HG03060 (cell line): Measurements from ENCODE around the gene STAMBPL1.
A peak's percentile ranks its signal among the peaks of the same experiment; 100 is the strongest.
"Not testable (repeated sequence)": the region's sequence is repeated elsewhere in the genome, so short reads cannot be mapped to it uniquely, and the experiment has no call there.

ENCODE experiments used
- ATAC-seq: cut with Tn5 transposase; IDR thresholded peaks from one replicate; pipeline ENCODE4 v1.9.1; 2021; ENCODE audit warnings: low read depth, moderate number of reproducible peaks; ENCODE audit not compliant: unreplicated experiment

The STAMBPL1 gene

DNA sequence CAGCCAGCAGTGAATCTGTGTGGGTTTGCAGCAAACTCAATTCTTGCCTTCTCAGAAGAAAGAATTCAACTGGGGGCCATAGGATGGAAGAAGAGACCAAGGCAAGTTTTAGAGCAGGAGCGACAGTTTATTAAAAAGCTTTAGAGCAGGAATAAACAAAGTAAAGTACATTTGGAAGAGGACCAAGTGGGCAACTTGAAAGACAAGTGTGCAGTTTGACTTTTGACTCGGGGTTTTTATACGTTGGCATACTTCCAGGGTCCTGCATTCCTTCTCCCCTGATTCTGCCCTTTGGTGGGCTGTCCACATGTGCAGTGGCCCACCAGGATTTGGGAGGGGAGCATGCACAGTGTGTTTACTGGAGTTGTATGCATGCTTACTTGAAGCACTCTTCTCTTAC, 25.4 kb upstream of the STAMBPL1 start:
- ATAC-seq, result no peak

DNA sequence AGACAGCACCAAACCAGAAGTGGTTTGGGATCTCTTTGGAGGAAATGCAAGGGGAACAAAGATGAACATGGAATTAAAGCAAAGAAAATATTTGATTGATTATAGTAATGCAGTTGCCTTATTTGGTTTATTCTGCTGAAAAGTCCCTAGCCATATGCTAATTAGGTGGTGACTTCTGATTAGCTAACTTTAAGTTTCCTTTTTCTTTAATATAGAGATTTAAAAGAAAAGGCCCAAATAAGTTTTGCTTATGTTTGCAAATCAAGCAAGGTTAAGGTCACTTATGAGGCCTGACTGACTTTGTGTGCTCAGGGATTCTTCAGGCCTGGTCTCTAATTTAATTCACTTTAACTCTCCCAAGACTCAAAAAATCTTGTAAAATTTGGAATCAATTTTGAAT, 22.2 kb upstream of the STAMBPL1 start:
- no peak for ATAC-seq

DNA sequence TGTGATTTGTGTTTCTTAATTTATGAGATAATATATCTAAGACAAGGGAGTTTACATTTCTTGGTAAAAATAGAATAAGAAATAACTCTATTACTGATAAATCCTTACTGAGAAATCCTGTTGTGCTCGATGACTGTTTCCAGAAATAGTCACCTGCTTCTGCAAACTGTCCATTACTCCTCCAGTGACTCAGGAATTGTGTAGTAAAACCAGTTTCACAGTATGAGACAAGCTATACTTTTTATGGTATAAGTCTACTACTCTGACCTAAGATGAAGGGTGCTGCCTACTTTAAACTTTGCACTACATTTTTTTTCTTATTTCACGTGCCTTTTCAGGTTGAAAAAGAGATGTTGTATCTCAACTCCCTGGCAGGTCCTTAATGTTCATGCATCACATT, 21.6 kb upstream of the STAMBPL1 start:
- no peak for ATAC-seq

DNA sequence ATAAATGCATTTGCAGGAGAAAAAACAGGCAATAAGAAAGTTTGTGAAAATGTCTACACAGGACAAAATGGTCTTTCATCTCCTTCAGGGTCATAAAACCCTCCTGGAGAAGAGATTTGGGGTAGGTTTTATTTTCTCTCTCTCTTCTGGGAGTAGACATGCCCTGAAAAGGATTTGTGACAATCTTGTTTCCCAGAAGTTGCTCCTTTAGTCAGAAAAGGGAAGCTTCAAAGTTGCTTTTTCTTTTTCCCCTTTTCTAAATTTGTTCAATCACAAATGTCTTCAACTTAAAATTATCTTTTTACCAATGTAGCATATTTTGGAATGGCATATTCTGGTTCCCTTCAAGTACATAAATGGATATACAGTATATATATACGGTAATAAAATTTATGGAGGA, 19.0 kb upstream of the STAMBPL1 start:
- no peak for ATAC-seq

DNA sequence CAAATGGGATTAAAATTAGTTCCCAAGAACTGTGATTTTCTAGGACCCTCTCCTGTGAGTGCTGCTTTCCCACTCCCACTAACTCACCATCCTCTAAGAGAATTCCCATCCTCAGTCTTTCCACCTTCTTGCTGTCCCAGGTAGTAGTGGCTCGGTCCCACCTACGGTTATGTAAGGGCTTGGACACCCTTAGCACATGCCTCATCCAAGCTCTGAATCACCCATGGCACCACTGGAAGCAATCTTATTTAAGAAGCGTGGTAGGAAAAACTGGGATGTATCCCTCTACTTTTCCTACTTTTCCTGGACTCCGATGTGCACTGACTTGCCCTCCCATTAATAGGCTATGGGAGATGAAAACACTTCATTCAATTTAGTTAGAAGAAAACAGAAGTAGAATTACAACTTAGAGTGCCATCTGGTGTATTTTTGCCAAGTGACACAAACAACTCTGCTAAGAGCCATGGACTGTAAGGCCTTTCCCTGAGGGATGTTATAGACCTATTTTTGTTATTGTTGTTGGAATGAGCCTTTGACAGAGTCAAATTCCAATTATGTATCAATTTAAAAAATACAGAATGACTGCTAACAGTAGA, 14.7 kb upstream of the STAMBPL1 start:
- ATAC-seq, result no peak

DNA sequence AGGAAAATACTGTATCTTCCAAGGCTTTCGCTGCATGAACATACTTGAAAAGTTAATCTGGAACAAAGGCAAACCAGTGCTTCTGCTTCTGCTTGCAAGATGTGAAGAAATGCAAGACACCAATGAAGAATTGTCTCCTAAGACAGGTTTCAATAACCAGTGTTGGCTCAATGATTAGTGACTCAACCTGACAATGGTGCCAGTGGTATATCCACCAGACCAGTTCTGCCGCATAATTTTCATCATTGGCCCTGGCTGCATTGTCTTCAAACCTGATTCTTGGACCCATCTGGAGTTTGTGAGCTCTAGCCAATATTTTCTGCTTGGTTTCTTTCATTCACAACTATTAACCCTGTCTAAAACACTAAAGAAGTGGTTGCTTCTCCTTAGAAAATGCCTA, 13.6 kb upstream of the STAMBPL1 start:
- no peak for ATAC-seq

DNA sequence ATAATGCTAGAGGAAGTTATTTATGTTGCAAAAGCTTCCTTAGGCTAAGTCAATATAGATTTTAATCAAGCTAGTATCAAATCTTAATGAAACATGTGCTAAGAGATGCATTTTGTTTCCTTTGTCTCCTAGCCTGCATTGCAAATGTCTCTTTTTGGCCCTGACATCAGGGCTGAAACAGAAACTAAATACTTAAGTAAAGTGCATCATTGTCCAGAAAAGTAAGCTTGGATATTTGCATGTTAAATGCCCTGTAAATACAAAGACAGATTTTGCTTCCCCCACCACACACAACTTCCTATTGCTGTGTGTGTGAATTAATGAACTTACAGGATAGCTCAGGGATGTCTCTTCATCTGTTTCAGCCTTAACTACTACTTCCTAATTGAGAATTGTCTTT, 10.0 kb upstream of the STAMBPL1 start:
- no peak for ATAC-seq

DNA sequence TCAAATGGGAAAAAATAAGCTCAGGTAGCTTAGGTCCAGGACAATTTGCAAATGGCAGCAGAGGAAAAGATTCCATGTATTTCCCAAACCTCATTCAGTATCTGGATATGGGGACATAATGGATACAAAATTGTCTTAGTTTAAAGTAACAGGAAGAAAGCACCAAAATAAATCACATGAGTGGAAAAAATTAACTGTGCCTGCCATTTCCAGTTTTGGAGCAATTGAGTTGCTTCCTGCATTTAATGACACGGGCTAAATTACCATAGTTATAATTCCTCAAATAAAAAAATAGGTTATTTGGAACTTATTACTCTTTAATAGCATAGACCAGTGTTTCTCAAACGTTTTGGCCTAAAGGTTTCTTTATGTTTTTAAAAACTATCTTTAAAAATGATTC, 6.3 kb upstream of the STAMBPL1 start:
- no peak for ATAC-seq

DNA sequence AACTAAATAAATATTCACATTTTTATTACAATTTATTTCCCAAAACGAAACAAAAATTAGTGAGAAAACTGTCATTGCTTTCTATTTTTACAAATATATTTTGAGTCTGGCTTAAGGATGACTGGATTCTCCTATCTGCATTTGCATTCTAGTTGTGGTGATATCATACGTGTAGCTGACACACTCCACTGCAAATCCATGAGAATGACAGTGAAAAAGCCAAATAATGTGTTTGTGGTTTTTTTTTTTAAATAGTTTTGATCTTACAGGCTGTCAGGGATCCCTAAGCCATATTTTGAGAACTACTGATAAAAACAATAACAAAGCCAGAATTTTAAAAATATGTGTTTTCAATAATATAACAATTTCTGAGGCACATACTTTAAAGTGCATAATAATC, 5.8 kb upstream of the STAMBPL1 start:
- no peak for ATAC-seq

DNA sequence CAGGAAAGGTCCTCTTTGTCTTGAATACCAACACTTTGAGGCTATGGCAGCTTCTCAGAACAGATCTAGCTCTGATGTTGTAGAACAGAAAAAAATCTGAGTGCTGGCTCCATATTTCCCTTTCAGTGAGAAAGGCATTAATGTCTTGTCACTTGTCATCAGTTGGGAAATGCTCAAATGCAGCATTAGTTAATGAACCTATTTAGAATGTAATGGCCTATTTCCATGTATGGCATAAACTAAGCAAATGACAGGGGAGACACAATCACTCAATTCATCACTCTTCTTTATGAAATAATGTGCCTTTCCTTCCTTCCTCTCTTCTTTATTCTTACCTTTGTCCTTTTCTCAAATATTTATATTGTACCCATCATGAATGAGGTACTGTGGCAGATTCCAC, 5.0 kb upstream of the STAMBPL1 start:
- ATAC-seq, result no peak

DNA sequence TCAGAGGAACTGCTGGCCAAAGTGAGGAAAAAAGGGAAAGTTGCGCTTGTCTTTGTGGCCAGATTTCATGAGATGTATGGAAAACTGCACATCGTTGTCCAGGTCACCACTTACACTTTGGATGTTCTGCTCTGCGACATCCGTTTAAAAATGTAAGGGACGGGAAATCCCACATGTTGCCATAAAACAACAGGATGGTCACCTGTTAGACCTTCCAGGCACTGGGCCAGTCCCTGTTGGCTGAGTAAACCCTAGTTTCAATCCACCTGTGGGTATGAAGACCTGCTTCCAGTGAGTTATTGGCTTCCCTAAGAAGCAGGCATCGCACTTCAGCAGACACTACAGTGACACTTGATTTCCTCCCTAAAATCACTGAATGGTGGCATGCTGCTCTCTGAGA, 2.7 kb upstream of the STAMBPL1 start:
- ATAC-seq, result no peak

DNA sequence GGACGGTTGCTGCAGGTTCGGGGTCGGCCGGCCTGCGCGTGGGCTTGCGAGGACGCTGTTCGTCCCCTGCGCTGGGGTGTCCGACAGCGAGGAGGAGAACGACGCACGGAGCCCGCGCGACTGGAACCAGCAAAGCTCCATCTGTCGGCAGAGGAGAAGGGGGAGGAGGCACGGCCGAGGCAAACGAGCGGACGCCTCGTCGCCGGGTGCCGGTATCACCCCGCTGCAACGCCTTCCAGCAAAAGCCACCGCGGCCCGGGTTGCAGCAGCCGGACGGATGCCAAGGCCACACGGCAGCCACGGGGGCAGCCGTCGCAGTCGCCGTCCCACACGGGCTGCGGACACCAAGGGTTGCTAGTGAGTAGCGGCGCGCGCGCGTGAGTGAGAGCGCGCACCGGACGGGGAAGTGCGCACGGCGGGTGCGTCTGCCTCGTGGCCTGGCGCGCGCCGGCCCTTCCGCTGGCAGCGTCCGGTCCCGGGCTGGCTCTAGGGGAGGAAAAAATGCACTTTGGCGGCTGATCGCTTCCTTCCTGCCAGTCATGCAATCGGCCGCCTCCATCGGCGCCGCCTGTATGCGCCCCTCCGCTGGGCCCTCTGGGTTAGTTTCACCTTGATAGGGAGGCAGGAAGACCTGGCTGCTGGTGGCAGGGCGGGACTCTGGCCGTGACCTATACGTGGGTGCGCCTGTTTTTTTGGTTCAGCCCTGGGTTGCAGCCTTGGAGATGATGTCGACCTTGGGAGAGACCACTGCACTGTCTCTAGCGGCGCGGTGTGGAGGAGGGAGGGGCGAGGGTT, 434 bp downstream of the STAMBPL1 start:
- ATAC-seq, result peak; percentile 33

DNA sequence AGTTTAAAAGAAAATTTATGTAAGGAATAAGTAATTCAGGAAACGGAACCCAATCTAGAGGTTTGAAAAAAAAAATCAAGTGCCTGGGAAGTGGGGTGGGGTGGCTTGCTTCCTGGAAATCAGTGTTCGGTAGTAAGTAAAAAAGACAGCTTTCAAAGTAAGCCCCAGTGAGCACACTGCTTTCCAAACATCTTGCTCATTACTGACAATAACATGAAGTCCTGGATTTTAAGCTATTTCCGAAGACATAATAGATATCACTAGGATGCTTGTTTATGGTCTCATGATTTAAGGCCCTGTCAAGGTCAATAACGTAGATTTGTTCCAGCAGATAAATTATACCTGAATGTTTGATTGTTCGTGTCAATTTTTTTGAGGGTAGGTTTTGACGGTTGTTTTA, 1.3 kb downstream of the STAMBPL1 start:
- ATAC-seq, result no peak

DNA sequence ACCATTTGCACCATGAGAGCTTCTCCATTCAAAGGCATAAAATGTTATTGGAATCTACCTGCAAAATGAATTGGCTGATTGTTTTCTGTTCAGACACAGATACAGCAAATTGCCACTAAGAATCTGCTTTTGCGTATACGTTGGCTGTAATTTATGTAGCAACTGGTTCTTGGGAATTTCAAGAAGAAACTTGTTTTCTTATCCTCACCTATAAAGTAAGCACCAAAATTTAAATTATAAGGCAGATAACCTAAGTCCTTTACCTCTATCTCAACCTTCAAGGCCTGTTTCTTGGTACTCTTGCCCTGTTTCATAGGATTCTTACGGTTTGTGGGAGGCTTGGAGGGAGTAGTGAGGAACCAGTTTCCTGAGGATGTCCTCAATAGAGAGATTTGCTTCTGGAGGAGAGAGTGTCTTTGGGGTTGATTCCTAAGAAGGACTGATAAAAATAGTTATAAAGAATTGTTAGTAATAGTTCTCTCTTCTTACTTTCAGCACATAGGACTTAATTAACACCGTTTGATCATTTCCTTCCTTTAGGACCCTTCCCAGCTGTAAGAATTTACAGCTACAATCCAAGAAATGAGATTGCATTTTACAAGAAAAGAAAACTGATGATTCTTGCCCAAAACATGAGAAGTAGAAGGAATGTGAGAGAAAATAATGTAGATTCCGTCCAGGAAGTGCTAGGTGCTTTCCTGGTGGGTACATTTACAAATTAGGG, 2.0 kb downstream of the STAMBPL1 start:
- no peak for ATAC-seq

DNA sequence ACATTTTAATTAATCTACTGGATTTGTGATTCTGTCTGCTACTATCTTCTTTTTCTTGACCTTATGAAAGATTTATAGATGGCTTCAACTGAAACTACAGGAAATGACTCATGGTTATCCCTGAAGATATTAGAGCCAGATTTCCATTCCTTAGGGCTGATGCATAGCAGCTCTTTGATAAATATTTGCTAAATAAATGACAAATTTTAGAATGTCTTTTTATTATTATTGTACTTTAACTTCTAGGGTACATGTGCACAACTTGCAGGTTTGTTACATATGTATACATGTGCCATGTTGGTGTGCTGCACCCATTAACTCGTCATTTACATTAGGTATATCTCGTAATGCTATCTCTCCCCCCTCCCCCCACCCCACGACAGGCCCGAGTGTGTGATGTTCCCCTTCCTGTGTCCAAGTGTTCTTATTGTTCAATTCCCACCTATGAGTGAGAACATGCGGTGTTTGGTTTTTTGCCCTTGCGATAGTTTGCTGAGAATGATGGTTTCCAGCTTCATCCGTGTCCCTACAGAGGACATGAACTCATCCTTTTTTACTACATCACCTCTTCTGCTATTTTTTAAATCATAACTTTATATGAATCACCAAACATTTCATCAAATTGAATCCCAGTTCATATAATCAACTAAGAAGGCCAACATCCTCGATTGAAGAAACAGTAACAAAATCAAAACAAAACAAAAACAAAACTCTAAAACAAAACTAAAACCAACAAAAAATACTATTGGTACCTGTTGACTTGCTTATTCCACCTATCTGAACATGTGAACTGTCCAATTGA, 2.8 kb downstream of the STAMBPL1 start:
- ATAC-seq, result not testable (repeated sequence)

DNA sequence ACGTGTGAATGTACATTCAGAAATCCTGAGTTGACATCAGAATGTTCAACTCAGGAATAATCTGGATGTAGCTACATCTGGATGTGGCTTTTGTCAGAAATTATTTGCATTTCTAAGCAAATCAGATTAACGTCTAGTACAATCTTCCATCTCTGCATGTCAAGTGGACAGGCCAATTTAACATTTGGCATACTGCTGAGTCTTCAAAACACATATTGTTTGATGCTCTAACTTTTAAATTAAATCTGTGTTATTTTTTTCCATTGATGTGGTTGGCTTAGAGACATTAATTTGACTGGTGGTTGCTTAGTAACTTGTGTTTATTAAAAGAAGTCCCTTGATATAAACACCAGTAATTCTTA, 3.4 kb downstream of the STAMBPL1 start:
- no peak for ATAC-seq

DNA sequence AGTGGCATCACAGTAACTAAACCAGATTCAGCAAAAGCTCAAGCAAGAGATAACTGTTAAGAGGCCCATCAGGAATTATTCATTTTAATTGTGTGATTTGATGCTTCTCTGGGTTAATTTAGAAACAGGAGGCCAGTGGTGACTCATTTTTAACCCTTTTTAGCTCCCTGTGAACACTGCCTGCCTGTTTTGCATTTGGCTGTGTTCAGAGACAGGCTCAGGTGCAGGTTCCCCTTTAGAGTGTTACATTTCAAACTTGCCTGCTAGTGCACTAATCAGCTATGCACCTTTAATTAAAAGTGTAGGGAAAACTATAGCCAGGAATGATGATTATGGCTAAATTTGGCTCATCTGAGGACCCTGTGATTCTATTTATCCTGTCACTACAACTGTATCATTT, 6.5 kb downstream of the STAMBPL1 start:
- no peak for ATAC-seq

DNA sequence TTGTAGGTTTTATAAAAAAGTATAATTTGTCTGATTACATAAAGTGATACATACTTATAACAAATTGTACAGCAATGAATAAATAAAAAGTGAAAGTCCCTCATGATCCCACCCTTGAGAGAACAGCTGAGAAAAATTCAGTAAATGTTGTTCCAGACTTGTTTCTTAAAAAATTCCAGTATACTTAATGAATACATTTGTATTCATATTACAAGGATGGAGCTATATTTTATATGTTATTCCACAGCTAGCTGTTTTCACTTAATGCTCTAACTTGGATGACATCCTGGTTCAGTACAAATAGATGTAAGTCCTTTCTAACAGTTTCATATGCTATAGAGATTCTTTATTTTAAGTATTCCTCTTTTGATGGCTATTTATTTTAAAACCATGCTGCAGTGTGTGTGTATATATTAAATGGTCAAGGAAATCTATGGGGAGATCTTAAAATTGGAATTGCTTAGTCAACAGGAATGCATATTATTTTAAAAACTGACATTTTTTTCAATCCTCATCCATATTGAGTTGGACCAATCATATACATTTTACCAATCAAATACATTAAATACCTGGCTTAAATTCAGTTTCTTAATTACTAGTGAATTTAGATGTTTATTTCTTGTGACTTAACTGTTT, 8.9 kb downstream of the STAMBPL1 start:
- ATAC-seq, result no peak

DNA sequence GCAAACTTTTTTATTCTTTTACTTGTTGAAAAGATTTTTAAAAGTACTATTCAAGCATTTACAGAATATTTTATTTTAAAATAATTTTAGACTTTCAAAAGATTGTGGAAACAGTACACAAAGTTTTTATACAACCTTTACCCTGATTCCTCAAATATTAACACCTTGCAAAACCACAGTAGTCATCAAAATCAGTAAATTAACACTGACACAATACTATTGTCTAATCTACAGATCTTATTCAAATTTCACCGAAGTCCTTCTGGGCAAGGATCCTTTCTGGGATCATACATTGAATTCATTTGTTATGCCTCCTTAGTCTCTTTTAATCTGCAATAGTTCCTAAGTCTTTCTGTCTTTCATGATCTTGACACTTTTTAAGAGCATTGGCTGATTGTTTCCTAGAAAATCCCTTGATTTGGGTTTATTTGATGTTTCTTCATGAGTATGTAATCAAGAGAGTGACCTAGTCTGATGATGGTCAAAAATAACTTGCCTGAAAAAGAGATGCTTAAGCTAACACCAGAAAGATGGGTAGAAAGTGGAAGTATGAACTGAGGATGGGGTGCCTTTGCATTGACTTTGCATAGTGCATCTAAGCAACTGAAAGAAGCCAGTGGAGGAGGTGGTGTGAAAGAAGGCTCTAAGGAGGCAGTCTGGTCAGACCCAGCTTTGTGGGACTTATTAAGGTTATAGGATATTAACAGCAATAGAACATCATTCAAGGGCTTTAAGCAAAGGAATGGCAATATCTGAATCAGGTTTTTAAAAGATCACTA, 9.7 kb downstream of the STAMBPL1 start:
- no peak for ATAC-seq
